Keratinocyte (primary cell): ENCODE results near the gene ZNF154. TPM values are rescaled to one million over a fixed set of nuclear protein-coding genes. Genes with fewer than 3 reads are reported as not detected.

Experiments used
- DNase-seq: peaks from one replicate; pipeline ENCODE4 v3.0.0-alpha.2; 2011; ENCODE audit warnings: low read depth, missing footprints, low spot score
- FAIRE-seq: peaks from 2 replicates; lab custom pipeline; 2011; peaks lifted over from hg19 to GRCh38; lab: Jason Lieb, UNC
- H2AFZ ChIP-seq: 2 replicates; pipeline ENCODE4 v1.6.0; 2012; ENCODE audit warnings: low read length, control low read depth, inconsistent platforms; ENCODE audit not compliant: control insufficient read depth
- H3K27ac ChIP-seq: 2 replicates; pipeline ENCODE4 v1.5.1; 2011; ENCODE audit warnings: low read length; ENCODE audit not compliant: control insufficient read depth, insufficient read depth
- H3K27me3 ChIP-seq: 3 replicates; pipeline ENCODE4 v1.6.0; 2011; ENCODE audit warnings: low read length; ENCODE audit not compliant: control insufficient read depth, insufficient read depth; ENCODE audit errors: extremely low read depth
- H3K36me3 ChIP-seq, 2 experiments: 2 replicates in 1 of 2; 3 replicates in 1 of 2; pipeline ENCODE4 v1.5.1; 2011; ENCODE audit warnings: low read length in 2 of 2, mild to moderate bottlenecking in 1 of 2; ENCODE audit not compliant: control insufficient read depth in 2 of 2, insufficient read depth in 2 of 2; ENCODE audit errors: extremely low read depth in 1 of 2
- H3K4me1 ChIP-seq: 3 replicates; pipeline ENCODE4 v1.5.1; 2011; ENCODE audit warnings: low read length; ENCODE audit not compliant: control insufficient read depth, insufficient read depth; ENCODE audit errors: extremely low read depth
- H3K4me2 ChIP-seq: 3 replicates; pipeline ENCODE4 v1.6.0; 2011; ENCODE audit warnings: low read depth, low read length; ENCODE audit not compliant: control insufficient read depth, insufficient read depth; ENCODE audit errors: extremely low read depth
- H3K4me3 ChIP-seq, 3 experiments: fragments of 200-600 bp in 1 of 3; sonication (generic) in 1 of 3; 2 replicates in 2 of 3; 3 replicates in 1 of 3; pipeline ENCODE4 v1.5.1; 2011 to 2016; ENCODE audit warnings: low read length in 3 of 3, mild to moderate bottlenecking in 3 of 3, control low read depth in 2 of 3, inconsistent platforms in 1 of 3, low read depth in 1 of 3, mixed read lengths in 1 of 3, mixed run types in 1 of 3, moderate library complexity in 1 of 3; ENCODE audit not compliant: control insufficient read depth in 2 of 3, insufficient read depth in 2 of 3; ENCODE audit errors: extremely low read depth in 1 of 3
- H3K79me2 ChIP-seq: 2 replicates; pipeline ENCODE4 v1.6.0; 2012; ENCODE audit warnings: low read length; ENCODE audit not compliant: control insufficient read depth, insufficient read depth
- H3K9ac ChIP-seq: 3 replicates; pipeline ENCODE4 v1.6.0; 2011; ENCODE audit warnings: low read length; ENCODE audit not compliant: control insufficient read depth, insufficient read depth; ENCODE audit errors: extremely low read depth
- H3K9me1 ChIP-seq: 3 replicates; pipeline ENCODE4 v1.6.0; 2011; ENCODE audit warnings: low read length; ENCODE audit not compliant: control insufficient read depth, insufficient read depth; ENCODE audit errors: extremely low read depth
- H3K9me3 ChIP-seq: 2 replicates; pipeline ENCODE4 v1.5.1; 2012; ENCODE audit warnings: low read depth, low read length; ENCODE audit not compliant: control insufficient read depth
- H4K20me1 ChIP-seq: 3 replicates; pipeline ENCODE4 v1.6.0; 2011; ENCODE audit warnings: low read length; ENCODE audit not compliant: control insufficient read depth, insufficient read depth; ENCODE audit errors: extremely low read depth
- CTCF ChIP-seq, 3 experiments: IDR thresholded peaks in 1 of 3; conservative IDR thresholded peaks in 1 of 3; optimal IDR thresholded peaks in 1 of 3; 2 replicates in 2 of 3; 3 replicates in 1 of 3; pipeline versions ENCODE3 to v1.5.1; 2011; ENCODE audit warnings: low read length in 3 of 3, mild to moderate bottlenecking in 3 of 3, moderate library complexity in 2 of 3, control low read depth in 1 of 3, inconsistent platforms in 1 of 3; ENCODE audit not compliant: insufficient read depth in 2 of 3; ENCODE audit errors: extremely low read depth in 1 of 3
- EZH2 ChIP-seq: IDR thresholded peaks from one replicate; pipeline ENCODE4 v1.6.1; 2012; ENCODE audit warnings: inconsistent platforms, mild to moderate bottlenecking, low read length, moderate library complexity
- dilution Hi-C: fragments of 300-500 bp; cut with MboI; formaldehyde crosslinking; loops from one replicate; pipeline ENCODE4 v1.7.0; 2020; ENCODE audit warnings: low sequenced_read_pairs; ENCODE audit not compliant: extremely low pct_ligation_motif_present
- polyA plus RNA-seq, 5 experiments: library from polyadenylated mRNA; depleted of rRNA in 3 of 5; stranded (reverse) in 3 of 5; stranded (forward) in 1 of 5; unstranded in 1 of 5; fragments of >200 nt; gene quantifications; 1 replicate in 1 of 5; 2 replicates in 3 of 5; 3 replicates in 1 of 5; pipeline versions ENCODE4 v1.2.1 to v1.2.3, GENCODE V29; 2011 to 2012; ENCODE audit warnings: missing spikeins in 2 of 5, low read depth in 1 of 5, low replicate concordance in 1 of 5

ZNF154 gene
- polyA plus RNA-seq, 1 donor (not counting 4 experiments of a cell fraction or from before 2014, with no cell fraction given) = 2.8 TPM

DNA sequence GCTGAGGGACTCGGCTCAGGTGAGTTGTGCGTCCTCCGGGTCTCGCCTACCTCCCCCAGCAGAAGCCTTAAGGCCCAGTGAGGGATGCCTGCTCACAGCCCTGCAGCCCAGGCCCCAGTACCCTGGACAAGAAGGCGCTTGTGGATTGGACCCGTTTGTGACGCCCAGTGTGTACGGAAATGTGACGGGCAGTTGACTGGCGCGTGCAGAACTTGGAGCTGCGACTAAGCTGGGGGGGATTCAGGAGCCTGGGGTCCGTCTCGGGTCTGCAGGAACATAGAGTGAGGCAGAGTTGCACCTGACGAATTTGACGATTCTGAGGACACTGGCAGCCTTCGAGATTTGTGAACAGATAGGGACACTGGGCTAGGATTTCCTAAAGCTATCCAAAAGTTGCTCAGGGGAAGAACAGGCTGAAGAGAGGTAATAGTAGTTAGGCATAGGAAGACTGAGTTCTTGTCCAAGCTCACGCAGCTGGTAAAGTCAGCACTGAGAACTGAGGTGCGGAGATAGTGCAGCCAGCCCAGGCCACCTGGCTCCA, 26.7 kb downstream of the ZNF154 start:
- Histone ChIP-seq H4K20me1 (no peaks in the 10 kb centered on the region), H2AFZ (peak overlapping the region; percentile 89), H3K9me1 (no peaks in the 10 kb centered on the region), H3K4me1 (peaks cover 10% of the 10 kb centered on the region), H3K4me3 (peak overlapping the region; percentile 87 to 97 (median 91)), H3K4me2 (peak overlapping the region; percentile 96), H3K9ac (peak overlapping the region; percentile 75), H3K79me2 (peaks cover 50% of the 10 kb centered on the region), H3K9me3 (peaks cover 25% of the 10 kb centered on the region), H3K27ac (peak overlapping the region; percentile 51), H3K27me3 (no peaks in the 10 kb centered on the region), H3K36me3 (peaks cover 24 to 36% of the 10 kb centered on the region in 2 experiments)
- FAIRE-seq = no peak
- dilution Hi-C loops = no loop called here
- DNase-seq = no peak
- no peak for TF ChIP-seq CTCF (optimal IDR thresholded peaks at IDR 0.05 in 1 of 3, IDR thresholded peaks at IDR 0.05 in 1 of 3, conservative IDR thresholded peaks at IDR 0.05 in 1 of 3; ENCODE audit: extremely low read depth in 1 of 3, insufficient read depth in 2 of 3, low read length in 3 of 3)
- no peak for TF ChIP-seq EZH2

GRCh38 chr19:57675881-57676280, 33.1 kb downstream of the ZNF154 start:
- dilution Hi-C loops = no loop called here
- TF ChIP-seq EZH2 = no peak
- TF ChIP-seq CTCF (optimal IDR thresholded peaks at IDR 0.05 in 1 of 3, IDR thresholded peaks at IDR 0.05 in 1 of 3, conservative IDR thresholded peaks at IDR 0.05 in 1 of 3; ENCODE audit: extremely low read depth in 1 of 3, insufficient read depth in 2 of 3, low read length in 3 of 3) = no peak
- Histone ChIP-seq H3K9me1 (no peaks in the 10 kb centered on the region), H3K36me3 (no peaks in the 10 kb centered on the region), H3K27me3 (no peaks in the 10 kb centered on the region), H3K27ac (no peak overlapping the region), H3K4me2 (no peak overlapping the region), H3K4me3 (no peak overlapping the region), H3K4me1 (no peaks in the 10 kb centered on the region), H2AFZ (no peak overlapping the region), H3K9ac (no peak overlapping the region), H3K9me3 (no peaks in the 10 kb centered on the region), H3K79me2 (no peaks in the 10 kb centered on the region), H4K20me1 (no peaks in the 10 kb centered on the region)
- DNase-seq = no peak
- no peak for FAIRE-seq
